ENCODE results near the gene UBE2F. TPM values are rescaled to one million over a fixed set of nuclear protein-coding genes. Genes with fewer than 3 reads are reported as not detected.

UBE2F gene
- total and polyA plus RNA-seq, 12 donors: 26.8 to 101 (median 54.5) TPM

DNA sequence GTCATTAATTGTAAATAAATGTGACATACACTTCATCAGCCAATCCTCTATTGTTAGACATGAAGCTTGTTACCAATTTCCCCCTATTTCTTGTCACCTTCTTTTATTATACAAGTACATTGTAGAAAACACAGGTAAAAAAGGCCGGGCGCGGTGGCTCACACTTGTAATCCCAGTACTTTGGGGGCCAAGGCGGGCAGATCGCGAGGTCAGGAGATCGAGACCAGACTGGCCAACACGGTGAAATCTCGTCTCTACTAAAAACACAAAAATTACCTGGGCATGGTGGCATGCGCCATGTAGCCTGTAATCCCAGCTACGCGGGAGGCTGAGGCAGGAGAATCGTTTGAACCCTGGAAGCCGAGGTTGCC is 42.7 kb upstream of the UBE2F start:
- H3K27ac ChIP-seq: no peak overlapping the region
- H3K36me3 ChIP-seq (replicated peaks in 1 of 2): no peaks in the 10 kb centered on the region
- DNase-seq: no peak
- WGBS, 4 donors: 87 to 94% (median 89%) methylated on average over 14 of the region's 14 CpGs
- intact Hi-C loops (cut with DNase I): no loop called here
- no peak overlapping the region for H3K4me3 ChIP-seq
- no peaks in the 10 kb centered on the region for H3K9me3 ChIP-seq (replicated peaks in 1 of 3)
- no peaks in the 10 kb centered on the region for H3K27me3 ChIP-seq
- peaks cover 0 to 9% of the 10 kb centered on the region in 2 donors for H3K4me1 ChIP-seq (replicated peaks in 1 of 2)
- TF ChIP-seq POLR2A (IDR thresholded peaks at IDR 0.05): no peak
- TF ChIP-seq, protein P1, sequence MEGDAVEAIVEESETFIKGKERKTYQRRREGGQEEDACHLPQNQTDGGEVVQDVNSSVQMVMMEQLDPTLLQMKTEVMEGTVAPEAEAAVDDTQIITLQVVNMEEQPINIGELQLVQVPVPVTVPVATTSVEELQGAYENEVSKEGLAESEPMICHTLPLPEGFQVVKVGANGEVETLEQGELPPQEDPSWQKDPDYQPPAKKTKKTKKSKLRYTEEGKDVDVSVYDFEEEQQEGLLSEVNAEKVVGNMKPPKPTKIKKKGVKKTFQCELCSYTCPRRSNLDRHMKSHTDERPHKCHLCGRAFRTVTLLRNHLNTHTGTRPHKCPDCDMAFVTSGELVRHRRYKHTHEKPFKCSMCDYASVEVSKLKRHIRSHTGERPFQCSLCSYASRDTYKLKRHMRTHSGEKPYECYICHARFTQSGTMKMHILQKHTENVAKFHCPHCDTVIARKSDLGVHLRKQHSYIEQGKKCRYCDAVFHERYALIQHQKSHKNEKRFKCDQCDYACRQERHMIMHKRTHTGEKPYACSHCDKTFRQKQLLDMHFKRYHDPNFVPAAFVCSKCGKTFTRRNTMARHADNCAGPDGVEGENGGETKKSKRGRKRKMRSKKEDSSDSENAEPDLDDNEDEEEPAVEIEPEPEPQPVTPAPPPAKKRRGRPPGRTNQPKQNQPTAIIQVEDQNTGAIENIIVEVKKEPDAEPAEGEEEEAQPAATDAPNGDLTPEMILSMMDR (IDR thresholded peaks at IDR 0.05): no peak

DNA sequence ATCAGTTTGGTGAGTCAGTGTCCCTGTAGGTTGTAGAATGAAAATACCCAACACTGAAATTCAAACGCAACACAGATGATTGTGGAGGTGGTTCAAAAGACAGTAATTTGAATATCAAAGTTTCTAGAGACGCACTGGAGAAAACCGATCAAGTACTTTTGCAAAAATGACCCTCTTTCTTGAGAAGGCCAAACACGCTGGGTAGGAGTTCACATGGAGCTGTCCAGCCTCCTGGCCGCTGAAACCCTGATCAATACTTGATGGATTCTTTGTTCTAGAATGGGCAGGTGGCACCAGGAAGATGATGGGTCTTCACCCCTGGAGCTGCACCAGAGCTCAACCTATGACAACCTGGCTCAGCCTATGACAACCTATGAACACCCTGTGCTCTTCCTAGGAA is 39.7 kb upstream of the UBE2F start:
- WGBS, 4 donors: 80 to 92% (median 86%) methylated on average over 5 of the region's 5 CpGs
- Histone ChIP-seq H3K27me3 (no peaks in the 10 kb centered on the region), H3K9me3 (replicated peaks in 1 of 3) (no peaks in the 10 kb centered on the region), H3K4me1 (replicated peaks in 1 of 2) (peaks cover 0 to 9% of the 10 kb centered on the region in 2 donors), H3K36me3 (replicated peaks in 1 of 2) (no peaks in the 10 kb centered on the region), H3K4me3 (no peak overlapping the region), H3K27ac (no peak overlapping the region)
- no peak for DNase-seq
- intact Hi-C loops (cut with DNase I): no loop called here
- TF ChIP-seq POLR2A (IDR thresholded peaks at IDR 0.05): no peak
- TF ChIP-seq, protein P1 (IDR thresholded peaks at IDR 0.05): no peak

DNA sequence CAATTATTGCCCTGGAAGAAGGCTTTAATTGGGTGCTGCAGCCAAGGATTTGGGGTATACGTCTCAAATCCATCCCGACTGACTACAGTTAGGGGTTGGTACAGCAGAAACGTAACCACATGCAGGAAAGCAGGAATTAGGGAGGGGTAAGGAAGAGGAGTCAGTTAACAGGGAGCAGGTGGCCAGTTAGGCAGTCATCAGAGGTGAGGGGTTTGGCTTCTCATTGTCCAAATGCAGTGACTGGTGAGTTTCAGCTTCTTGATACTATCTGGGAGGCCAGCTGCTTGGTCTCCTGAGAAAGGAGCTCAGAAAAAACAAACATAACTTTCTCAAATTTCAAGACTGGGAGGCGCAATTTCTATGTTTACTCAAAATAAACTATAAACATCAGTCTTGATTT is 38.8 kb upstream of the UBE2F start:
- H3K27ac ChIP-seq: no peak overlapping the region
- no peak for TF ChIP-seq POLR2A (IDR thresholded peaks at IDR 0.05)
- TF ChIP-seq, protein P1 (IDR thresholded peaks at IDR 0.05): no peak
- WGBS, 4 donors: 65 to 88% (median 84%) methylated on average over 4 of the region's 4 CpGs
- H3K36me3 ChIP-seq (replicated peaks in 1 of 2): no peaks in the 10 kb centered on the region
- no peak overlapping the region for H3K4me3 ChIP-seq
- DNase-seq: no peak
- no peaks in the 10 kb centered on the region for H3K9me3 ChIP-seq (replicated peaks in 1 of 3)
- peaks cover 0 to 6% of the 10 kb centered on the region in 2 donors for H3K4me1 ChIP-seq (replicated peaks in 1 of 2)
- intact Hi-C loops (cut with DNase I): no loop called here
- no peaks in the 10 kb centered on the region for H3K27me3 ChIP-seq

DNA sequence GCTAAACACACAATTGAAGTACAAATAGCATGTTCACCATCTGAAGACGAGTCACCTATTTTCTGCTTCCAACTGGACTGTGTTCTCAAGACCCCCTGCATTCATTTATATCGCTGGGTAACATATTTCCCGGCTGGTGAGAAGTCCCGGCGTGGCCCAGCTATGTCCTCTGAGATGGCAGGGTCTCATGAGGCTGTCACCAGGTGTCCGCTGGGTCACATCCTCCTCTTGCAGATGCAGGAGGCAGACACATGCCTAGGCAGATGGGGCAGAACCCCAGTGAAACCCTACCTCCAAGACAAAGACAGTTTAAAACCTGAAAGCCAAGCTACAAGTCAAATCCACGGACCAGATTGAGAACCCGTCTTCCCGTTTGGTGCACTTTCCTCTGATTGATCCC is 36.8 kb upstream of the UBE2F start:
- H3K4me3 ChIP-seq: no peak overlapping the region
- no peak overlapping the region for H3K27ac ChIP-seq
- DNase-seq: no peak
- TF ChIP-seq, protein P1 (IDR thresholded peaks at IDR 0.05): no peak
- TF ChIP-seq POLR2A (IDR thresholded peaks at IDR 0.05): no peak
- no peaks in the 10 kb centered on the region for H3K4me1 ChIP-seq (replicated peaks in 1 of 2)
- intact Hi-C loops (cut with DNase I): no loop called here
- H3K36me3 ChIP-seq (replicated peaks in 1 of 2): no peaks in the 10 kb centered on the region
- no peaks in the 10 kb centered on the region for H3K27me3 ChIP-seq
- no peaks in the 10 kb centered on the region for H3K9me3 ChIP-seq (replicated peaks in 1 of 3)
- 86 to 94% (median 90%) methylated on average over 9 of the region's 9 CpGs for WGBS, 4 donors

Data from adrenal gland (tissue), 12 donors.